GM19372 (cell line): ENCODE measurements around the gene WDR5B.
"Not testable (repeated sequence)": the region's sequence is repeated elsewhere in the genome, so short reads cannot be mapped to it uniquely, and the experiment has no call there.

Experiments
- ATAC-seq: cut with Tn5 transposase; IDR thresholded peaks from one replicate; pipeline ENCODE4 v1.9.1; 2021; ENCODE audit warnings: mild to moderate bottlenecking, low read depth, moderate library complexity; ENCODE audit not compliant: unreplicated experiment

Gene WDR5B

GRCh38 chr3:122415762-122416654, at the start of gene WDR5B:
WDR5B (minus strand) TSS chr3:122416062; CDS start chr3:122415528, 534 bp downstream.
- peak; percentile 82 for ATAC-seq

GRCh38 chr3:122464659-122465058, 48.8 kb upstream of the WDR5B start:
- ATAC-seq: no peak

- no peak for ATAC-seq
Observed at GRCh38 chr3:122462406-122462805, 46.5 kb upstream of the WDR5B start.

- no peak for ATAC-seq
Observed at GRCh38 chr3:122461806-122462205, 45.9 kb upstream of the WDR5B start.

GRCh38 chr3:122458992-122459391, 43.1 kb upstream of the WDR5B start:
- ATAC-seq: no peak

- ATAC-seq: no peak
Observed at GRCh38 chr3:122457706-122458105, 41.8 kb upstream of the WDR5B start.

GRCh38 chr3:122456074-122456473, 40.2 kb upstream of the WDR5B start:
- no peak for ATAC-seq

- no peak for ATAC-seq
Observed at GRCh38 chr3:122451371-122451770, 35.5 kb upstream of the WDR5B start.

- not testable (repeated sequence) for ATAC-seq
Observed at GRCh38 chr3:122448218-122448617, 32.4 kb upstream of the WDR5B start.

- ATAC-seq: not testable (repeated sequence)
Observed at GRCh38 chr3:122444491-122444887, 28.6 kb upstream of the WDR5B start.

- not testable (repeated sequence) for ATAC-seq
Observed at GRCh38 chr3:122443762-122444490, 28.1 kb upstream of the WDR5B start.

GRCh38 chr3:122443090-122443489, 27.2 kb upstream of the WDR5B start:
- ATAC-seq: no peak

GRCh38 chr3:122435950-122436349, 20.1 kb upstream of the WDR5B start:
- ATAC-seq: no peak

GRCh38 chr3:122430371-122430770, 14.5 kb upstream of the WDR5B start:
- no peak for ATAC-seq

- ATAC-seq: no peak
Observed at GRCh38 chr3:122427857-122428471, 12.1 kb upstream of the WDR5B start.

GRCh38 chr3:122421836-122422235, 6.0 kb upstream of the WDR5B start:
- no peak for ATAC-seq

GRCh38 chr3:122421101-122421500, 5.2 kb upstream of the WDR5B start:
- no peak for ATAC-seq

GRCh38 chr3:122416966-122417365, 1.1 kb upstream of the WDR5B start:
- no peak for ATAC-seq

- peak; percentile 41 for ATAC-seq
Observed at GRCh38 chr3:122415104-122415744, 638 bp downstream of the WDR5B start.

- no peak for ATAC-seq
Observed at GRCh38 chr3:122414391-122414790, 1.5 kb downstream of the WDR5B start.

GRCh38 chr3:122410639-122411038, 5.2 kb downstream of the WDR5B start:
- no peak for ATAC-seq
